IPS-NIHi7 (cell line): ENCODE results near the gene MCAM.

Experiments used
- DNase-seq: peaks from one replicate; pipeline ENCODE4 v3.0.0; 2012; ENCODE audit warnings: mixed read lengths; ENCODE audit errors: extremely low spot score

The MCAM gene

GRCh38 chr11:119316729-119317591 lies at the start of gene MCAM:
Gene MCAM, minus strand, starts transcription at chr11:119317130. Its CDS starts 29 bp downstream, at chr11:119317101.
- peak; percentile 82 for DNase-seq

- no peak for DNase-seq
These were observed 48.2 kb upstream of the MCAM start for GRCh38 chr11:119365071-119365591.

- DNase-seq = peak; percentile 87
These were observed 47.1 kb upstream of the MCAM start for GRCh38 chr11:119363851-119364590.

GRCh38 chr11:119363081-119363850 lies 46.3 kb upstream of the MCAM start:
- DNase-seq = no peak

- no peak for DNase-seq
These were observed 45.8 kb upstream of the MCAM start for GRCh38 chr11:119362741-119363080.

GRCh38 chr11:119361941-119362725 lies 45.2 kb upstream of the MCAM start:
- DNase-seq = no peak

- peak; percentile 72 for DNase-seq
These were observed 44.3 kb upstream of the MCAM start for GRCh38 chr11:119361056-119361787.

GRCh38 chr11:119359365-119360214 lies 42.7 kb upstream of the MCAM start:
- DNase-seq = no peak

- no peak for DNase-seq
These were observed 40.1 kb upstream of the MCAM start for GRCh38 chr11:119357074-119357473.

GRCh38 chr11:119356349-119357031 lies 39.6 kb upstream of the MCAM start:
- peak; percentile 95 for DNase-seq

- no peak for DNase-seq
These were observed 38.3 kb upstream of the MCAM start for GRCh38 chr11:119355091-119355843.

- peak; percentile 23 for DNase-seq
These were observed 35.9 kb upstream of the MCAM start for GRCh38 chr11:119352857-119353260.

- no peak for DNase-seq
These were observed 34.3 kb upstream of the MCAM start for GRCh38 chr11:119351232-119351631.

GRCh38 chr11:119350302-119350701 lies 33.4 kb upstream of the MCAM start:
- no peak for DNase-seq

- DNase-seq = no peak
These were observed 31.1 kb upstream of the MCAM start for GRCh38 chr11:119347940-119348605.

GRCh38 chr11:119347242-119347641 lies 30.3 kb upstream of the MCAM start:
- DNase-seq = no peak

- DNase-seq = no peak
These were observed 29.7 kb upstream of the MCAM start, which contains the start of gene MFRP for GRCh38 chr11:119346605-119347004. Gene MFRP, minus strand, starts transcription at chr11:119346705. Its CDS starts 192 bp downstream, at chr11:119346513.

- no peak for DNase-seq
These were observed 28.8 kb upstream of the MCAM start for GRCh38 chr11:119345685-119346084.
